K562 (cell line): ENCODE measurements around the gene PSMA8. TPM values are rescaled to one million over a fixed set of nuclear protein-coding genes. Genes with fewer than 3 reads are reported as not detected.

ENCODE experiments used
- BRF2 ChIP-seq: IDR thresholded peaks from 3 replicates; pipeline ENCODE4 v1.6.1; 2011; ENCODE audit warnings: borderline replicate concordance, mild to moderate bottlenecking; ENCODE audit not compliant: insufficient read length, insufficient read depth
- MECOM ChIP-seq: fragments of 250-450 bp; sonication (Bioruptor Pico); IDR thresholded peaks from 2 replicates; pipeline ENCODE4 v1.8.0; 2022; ENCODE audit warnings: inconsistent platforms
- MEF2A ChIP-seq: IDR thresholded peaks from 2 replicates; pipeline ENCODE4 v1.6.1; 2011; ENCODE audit warnings: low read depth, mild to moderate bottlenecking, low read length, moderate library complexity; ENCODE audit not compliant: control insufficient read depth
- MGA ChIP-seq: fragments of 450-650 bp; IDR thresholded peaks from 2 replicates; pipeline ENCODE4 v1.6.1; 2016; ENCODE audit warnings: mild to moderate bottlenecking, moderate library complexity
- POLR2B ChIP-seq: fragments of 450-650 bp; IDR thresholded peaks from 2 replicates; pipeline ENCODE4 v1.6.1; 2018; ENCODE audit warnings: low read depth; ENCODE audit not compliant: partially characterized antibody
- polyA plus RNA-seq, 8 experiments: library from polyadenylated mRNA; depleted of rRNA in 4 of 8; stranded (reverse) in 5 of 8; unstranded in 3 of 8; fragments of >200 nt; fragmentation: Nextera tagmentation in 2 of 8; fragmentation: Illumina TruSeq in 1 of 8; extraction: Ambion mirVana in 2 of 8; extraction: Trizol in 1 of 8; gene quantifications; 2 replicates each; pipeline versions ENCODE4 v1.2.1 to v1.2.3, GENCODE V29; 2011 to 2014; ENCODE audit warnings: inconsistent platforms in 1 of 8, missing spikeins in 1 of 8
- total RNA-seq, 7 experiments: library from RNA; depleted of rRNA in 6 of 7; stranded (reverse); fragments of >200 nt in 6 of 7; fragmentation: Illumina TruSeq in 2 of 7; extraction: Trizol in 2 of 7; gene quantifications; 2 replicates each; pipeline versions ENCODE4 v1.2.1 to v1.2.3, GENCODE V29; 2011 to 2021; ENCODE audit warnings: low replicate concordance in 1 of 7

PSMA8 gene
- total and polyA plus RNA-seq, 9 of the 15 experiments (the other 6 are each of a cell fraction or from before 2014, with no cell fraction given) = not detected

- no peak for TF ChIP-seq POLR2B
- no peak for TF ChIP-seq MGA
- TF ChIP-seq MEF2A = no peak
- no peak for TF ChIP-seq BRF2
- TF ChIP-seq MECOM = no peak
- TF ChIP-seq, all 486 proteins: peak for 0
Measured at GRCh38 chr18:26183395-26184112, 49.9 kb downstream of the PSMA8 start (continued).
